ENCODE data around the gene CYFIP1.

The CYFIP1 gene

DNA sequence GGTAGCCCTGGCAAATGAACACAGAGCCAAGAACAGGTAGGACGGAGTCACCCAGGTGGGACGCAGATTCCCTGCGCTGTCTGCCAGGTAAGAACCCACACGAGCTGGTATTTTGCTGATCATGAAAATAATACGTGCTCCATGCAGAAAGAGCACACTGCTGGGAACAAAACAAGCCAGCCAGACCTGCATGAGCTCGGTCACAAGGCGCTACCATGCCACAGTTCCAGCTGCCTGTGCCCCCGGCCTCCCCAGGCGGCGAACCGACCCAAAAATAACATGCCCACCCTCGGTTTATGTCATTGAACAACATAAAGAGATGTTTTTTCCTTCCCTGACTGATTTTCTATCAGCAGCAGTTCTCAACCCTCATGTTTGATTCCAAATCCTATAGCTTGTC, 25.8 kb downstream of the CYFIP1 start:
- TF ChIP-seq, protein P1, sequence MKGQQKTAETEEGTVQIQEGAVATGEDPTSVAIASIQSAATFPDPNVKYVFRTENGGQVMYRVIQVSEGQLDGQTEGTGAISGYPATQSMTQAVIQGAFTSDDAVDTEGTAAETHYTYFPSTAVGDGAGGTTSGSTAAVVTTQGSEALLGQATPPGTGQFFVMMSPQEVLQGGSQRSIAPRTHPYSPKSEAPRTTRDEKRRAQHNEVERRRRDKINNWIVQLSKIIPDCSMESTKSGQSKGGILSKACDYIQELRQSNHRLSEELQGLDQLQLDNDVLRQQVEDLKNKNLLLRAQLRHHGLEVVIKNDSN (IDR thresholded peaks at IDR 0.05) = no peak
- TF ChIP-seq EGR1 (IDR thresholded peaks at IDR 0.05) (no peak), TCF12 (IDR thresholded peaks at IDR 0.05; ENCODE audit: low read depth) (no peak), FOXM1 (IDR thresholded peaks at IDR 0.05; ENCODE audit: borderline replicate concordance, low read depth) (no peak), RAD21 (IDR thresholded peaks at IDR 0.05; ENCODE audit: low read depth) (no peak), CREB1 (IDR thresholded peaks at IDR 0.05; ENCODE audit: low read depth) (no peak), EP300 (IDR thresholded peaks at IDR 0.05; ENCODE audit: borderline replicate concordance) (no peak), NFIC (IDR thresholded peaks at IDR 0.05) (no peak), TAF1 (IDR thresholded peaks at IDR 0.05; ENCODE audit: low read depth) (no peak), CEBPB (IDR thresholded peaks at IDR 0.05) (no peak), TEAD4 (IDR thresholded peaks at IDR 0.05) (no peak), YY1 (IDR thresholded peaks at IDR 0.05; ENCODE audit: low read depth) (no peak), ZBTB7A (IDR thresholded peaks at IDR 0.05; ENCODE audit: low read depth) (no peak)
- TF ChIP-seq, protein P2, sequence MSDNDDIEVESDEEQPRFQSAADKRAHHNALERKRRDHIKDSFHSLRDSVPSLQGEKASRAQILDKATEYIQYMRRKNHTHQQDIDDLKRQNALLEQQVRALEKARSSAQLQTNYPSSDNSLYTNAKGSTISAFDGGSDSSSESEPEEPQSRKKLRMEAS (IDR thresholded peaks at IDR 0.05) = no peak
- TF ChIP-seq, protein P3, sequence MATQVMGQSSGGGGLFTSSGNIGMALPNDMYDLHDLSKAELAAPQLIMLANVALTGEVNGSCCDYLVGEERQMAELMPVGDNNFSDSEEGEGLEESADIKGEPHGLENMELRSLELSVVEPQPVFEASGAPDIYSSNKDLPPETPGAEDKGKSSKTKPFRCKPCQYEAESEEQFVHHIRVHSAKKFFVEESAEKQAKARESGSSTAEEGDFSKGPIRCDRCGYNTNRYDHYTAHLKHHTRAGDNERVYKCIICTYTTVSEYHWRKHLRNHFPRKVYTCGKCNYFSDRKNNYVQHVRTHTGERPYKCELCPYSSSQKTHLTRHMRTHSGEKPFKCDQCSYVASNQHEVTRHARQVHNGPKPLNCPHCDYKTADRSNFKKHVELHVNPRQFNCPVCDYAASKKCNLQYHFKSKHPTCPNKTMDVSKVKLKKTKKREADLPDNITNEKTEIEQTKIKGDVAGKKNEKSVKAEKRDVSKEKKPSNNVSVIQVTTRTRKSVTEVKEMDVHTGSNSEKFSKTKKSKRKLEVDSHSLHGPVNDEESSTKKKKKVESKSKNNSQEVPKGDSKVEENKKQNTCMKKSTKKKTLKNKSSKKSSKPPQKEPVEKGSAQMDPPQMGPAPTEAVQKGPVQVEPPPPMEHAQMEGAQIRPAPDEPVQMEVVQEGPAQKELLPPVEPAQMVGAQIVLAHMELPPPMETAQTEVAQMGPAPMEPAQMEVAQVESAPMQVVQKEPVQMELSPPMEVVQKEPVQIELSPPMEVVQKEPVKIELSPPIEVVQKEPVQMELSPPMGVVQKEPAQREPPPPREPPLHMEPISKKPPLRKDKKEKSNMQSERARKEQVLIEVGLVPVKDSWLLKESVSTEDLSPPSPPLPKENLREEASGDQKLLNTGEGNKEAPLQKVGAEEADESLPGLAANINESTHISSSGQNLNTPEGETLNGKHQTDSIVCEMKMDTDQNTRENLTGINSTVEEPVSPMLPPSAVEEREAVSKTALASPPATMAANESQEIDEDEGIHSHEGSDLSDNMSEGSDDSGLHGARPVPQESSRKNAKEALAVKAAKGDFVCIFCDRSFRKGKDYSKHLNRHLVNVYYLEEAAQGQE (IDR thresholded peaks at IDR 0.05; ENCODE audit: low read depth) = no peak

DNA sequence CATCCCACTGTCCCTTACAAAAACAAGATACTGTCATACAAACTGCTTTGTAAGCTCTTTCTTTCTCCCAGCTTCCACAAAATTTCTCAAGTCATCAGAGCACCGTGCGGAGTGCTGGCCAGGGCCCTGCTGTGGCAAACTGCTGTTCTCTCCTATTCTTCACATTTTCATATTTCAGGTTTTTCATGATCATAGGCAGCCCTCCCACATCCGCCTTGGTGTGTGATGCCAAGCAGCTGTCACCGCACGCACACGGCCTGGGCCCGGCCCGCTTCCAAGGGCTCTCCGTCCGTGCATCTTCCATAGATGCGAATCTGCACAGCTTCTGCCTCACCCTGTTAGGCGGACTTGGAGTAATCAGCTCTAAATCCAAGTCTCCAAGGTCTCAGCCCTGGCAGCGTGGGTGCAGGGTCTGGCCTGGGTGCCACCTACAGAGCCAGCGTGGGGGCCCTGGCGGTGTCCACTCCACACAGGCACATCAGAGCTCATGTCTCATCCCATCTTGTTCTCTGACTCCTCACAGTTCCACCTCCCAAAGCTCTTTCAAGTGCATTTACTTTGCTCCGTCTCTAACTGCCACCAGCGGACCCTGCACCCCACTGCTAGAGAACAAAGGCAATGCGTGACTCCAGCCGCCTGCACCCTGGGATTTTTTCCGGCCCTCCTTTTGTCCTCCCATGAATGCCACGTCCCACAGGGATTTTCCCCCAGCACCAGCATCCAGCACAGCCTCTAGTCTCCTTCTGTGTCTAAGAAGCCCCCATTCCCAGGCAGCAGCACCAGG, 27.2 kb downstream of the CYFIP1 start:
- no peak for TF ChIP-seq EGR1 (IDR thresholded peaks at IDR 0.05)
- no peak for TF ChIP-seq NFIC (IDR thresholded peaks at IDR 0.05)
- no peak for TF ChIP-seq RAD21 (IDR thresholded peaks at IDR 0.05; ENCODE audit: low read depth)
- no peak for TF ChIP-seq TAF1 (IDR thresholded peaks at IDR 0.05; ENCODE audit: low read depth)
- TF ChIP-seq TEAD4 (IDR thresholded peaks at IDR 0.05) = no peak
- TF ChIP-seq, protein P2 (IDR thresholded peaks at IDR 0.05) = no peak
- TF ChIP-seq YY1 (IDR thresholded peaks at IDR 0.05; ENCODE audit: low read depth) = no peak
- TF ChIP-seq, protein P1 (IDR thresholded peaks at IDR 0.05) = no peak
- TF ChIP-seq EP300 (IDR thresholded peaks at IDR 0.05; ENCODE audit: borderline replicate concordance) = no peak
- TF ChIP-seq TCF12 (IDR thresholded peaks at IDR 0.05; ENCODE audit: low read depth) = no peak

DNA sequence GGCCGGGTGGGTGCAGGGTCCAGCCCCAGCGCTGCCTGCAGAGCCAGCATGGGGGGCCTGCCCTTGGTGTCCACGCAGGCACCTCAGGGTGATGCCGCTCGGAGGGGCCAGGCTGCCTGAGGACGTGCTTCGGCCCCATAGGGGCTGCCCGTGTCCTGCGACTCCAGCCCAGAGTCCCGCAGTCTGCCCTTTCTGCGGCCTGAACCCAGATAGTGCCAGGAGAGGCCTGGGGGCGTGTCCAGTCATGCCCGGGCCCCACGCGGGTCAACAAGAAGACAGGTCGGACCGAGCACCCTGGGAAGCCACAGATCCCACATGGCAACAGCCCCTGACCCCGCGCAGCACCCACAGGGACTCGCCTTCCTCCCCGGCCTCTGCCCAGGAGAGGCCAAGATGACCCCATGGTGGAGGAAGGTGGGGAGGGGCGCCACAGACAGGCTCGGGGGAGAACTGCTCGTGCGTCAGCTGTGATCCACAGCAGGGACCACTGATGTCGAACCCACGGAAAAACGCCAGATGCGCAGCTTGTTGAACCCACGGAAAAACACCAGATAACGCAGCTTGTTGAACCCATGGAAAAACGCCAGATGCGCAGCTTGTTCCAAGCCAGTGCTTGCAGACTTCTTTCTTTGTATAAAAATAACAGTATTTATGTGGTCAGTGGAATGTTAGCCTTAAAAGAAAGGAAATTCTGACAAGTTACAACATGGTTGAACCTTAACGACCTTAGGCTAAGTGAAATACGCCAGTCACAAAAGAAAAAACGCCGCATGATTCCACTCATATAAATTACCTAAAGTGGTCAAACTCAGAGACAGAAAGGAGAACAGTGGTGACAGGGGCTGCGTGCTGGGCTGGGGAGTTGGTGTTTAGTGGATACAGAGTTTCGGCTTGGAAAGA, 28.5 kb downstream of the CYFIP1 start:
- no peak for TF ChIP-seq EGR1 (IDR thresholded peaks at IDR 0.05)

DNA sequence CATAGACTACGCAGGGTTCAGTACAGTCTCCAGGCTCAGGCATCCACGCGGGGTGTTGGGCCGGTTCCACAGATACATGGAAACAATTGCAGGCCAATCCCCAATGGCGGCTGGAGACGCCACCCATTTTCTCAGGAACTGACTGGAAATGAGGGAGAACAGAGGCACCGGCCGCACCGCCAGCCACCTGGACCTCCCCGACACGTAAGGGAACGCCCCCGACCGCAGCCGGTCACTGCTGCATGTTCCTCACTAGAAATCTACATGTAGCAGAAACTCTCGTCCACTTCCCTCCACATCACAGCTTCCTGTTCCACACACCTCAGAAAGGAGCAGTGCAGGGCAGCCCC, 29.2 kb downstream of the CYFIP1 start:
- no peak for TF ChIP-seq TAF1 (IDR thresholded peaks at IDR 0.05; ENCODE audit: low read depth)
- TF ChIP-seq TCF12 (IDR thresholded peaks at IDR 0.05; ENCODE audit: low read depth) = no peak
- TF ChIP-seq NFIC (IDR thresholded peaks at IDR 0.05) = no peak
- TF ChIP-seq EGR1 (IDR thresholded peaks at IDR 0.05) = no peak
- TF ChIP-seq FOXM1 (IDR thresholded peaks at IDR 0.05; ENCODE audit: borderline replicate concordance, low read depth) = no peak
- TF ChIP-seq CREB1 (IDR thresholded peaks at IDR 0.05; ENCODE audit: low read depth) = no peak
- TF ChIP-seq, protein P2 (IDR thresholded peaks at IDR 0.05) = no peak
- TF ChIP-seq YY1 (IDR thresholded peaks at IDR 0.05; ENCODE audit: low read depth) = no peak
- TF ChIP-seq, protein P3 (IDR thresholded peaks at IDR 0.05; ENCODE audit: low read depth) = no peak
- no peak for TF ChIP-seq ZBTB7A (IDR thresholded peaks at IDR 0.05; ENCODE audit: low read depth)
- TF ChIP-seq RAD21 (IDR thresholded peaks at IDR 0.05; ENCODE audit: low read depth) = no peak
- no peak for TF ChIP-seq EP300 (IDR thresholded peaks at IDR 0.05; ENCODE audit: borderline replicate concordance)
- TF ChIP-seq CEBPB (IDR thresholded peaks at IDR 0.05) = no peak
- TF ChIP-seq, protein P1 (IDR thresholded peaks at IDR 0.05) = no peak
